VCaP (cell line): Measurements from ENCODE around the gene LHX3.

Source experiments
- H3K27ac ChIP-seq: fragments of 450-650 bp; 2 replicates; pipeline ENCODE4 v1.5.1; 2017
- TF ChIP-seq, protein P1 (sequence below): fragments of 450-650 bp; conservative IDR thresholded peaks from 2 replicates; pipeline ENCODE4 v1.5.1; 2017; ENCODE audit warnings: mild to moderate bottlenecking, moderate library complexity

Gene LHX3

DNA sequence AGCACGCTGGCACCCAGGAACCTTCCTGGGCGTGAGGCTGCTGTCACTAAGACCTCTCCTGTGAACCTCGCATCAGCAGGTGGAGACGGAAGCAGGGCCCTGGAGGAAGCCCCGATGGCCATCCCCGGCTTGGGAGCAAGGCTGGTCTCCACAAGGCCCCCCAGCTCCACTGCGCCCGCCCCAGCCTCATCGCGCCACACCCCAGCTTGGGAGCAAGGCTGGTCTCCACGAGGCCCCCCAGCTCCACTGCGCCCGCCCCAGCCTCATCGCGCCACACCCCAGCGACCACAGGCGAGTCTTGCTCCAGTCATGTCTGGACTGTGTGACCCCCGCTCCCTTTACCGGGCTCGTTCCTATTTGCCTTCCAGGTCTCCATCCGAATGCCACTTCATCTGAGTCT is 29.7 kb upstream of the LHX3 start:
- TF ChIP-seq, protein P1, sequence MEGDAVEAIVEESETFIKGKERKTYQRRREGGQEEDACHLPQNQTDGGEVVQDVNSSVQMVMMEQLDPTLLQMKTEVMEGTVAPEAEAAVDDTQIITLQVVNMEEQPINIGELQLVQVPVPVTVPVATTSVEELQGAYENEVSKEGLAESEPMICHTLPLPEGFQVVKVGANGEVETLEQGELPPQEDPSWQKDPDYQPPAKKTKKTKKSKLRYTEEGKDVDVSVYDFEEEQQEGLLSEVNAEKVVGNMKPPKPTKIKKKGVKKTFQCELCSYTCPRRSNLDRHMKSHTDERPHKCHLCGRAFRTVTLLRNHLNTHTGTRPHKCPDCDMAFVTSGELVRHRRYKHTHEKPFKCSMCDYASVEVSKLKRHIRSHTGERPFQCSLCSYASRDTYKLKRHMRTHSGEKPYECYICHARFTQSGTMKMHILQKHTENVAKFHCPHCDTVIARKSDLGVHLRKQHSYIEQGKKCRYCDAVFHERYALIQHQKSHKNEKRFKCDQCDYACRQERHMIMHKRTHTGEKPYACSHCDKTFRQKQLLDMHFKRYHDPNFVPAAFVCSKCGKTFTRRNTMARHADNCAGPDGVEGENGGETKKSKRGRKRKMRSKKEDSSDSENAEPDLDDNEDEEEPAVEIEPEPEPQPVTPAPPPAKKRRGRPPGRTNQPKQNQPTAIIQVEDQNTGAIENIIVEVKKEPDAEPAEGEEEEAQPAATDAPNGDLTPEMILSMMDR = no peak
- H3K27ac ChIP-seq = no peak overlapping the region

DNA sequence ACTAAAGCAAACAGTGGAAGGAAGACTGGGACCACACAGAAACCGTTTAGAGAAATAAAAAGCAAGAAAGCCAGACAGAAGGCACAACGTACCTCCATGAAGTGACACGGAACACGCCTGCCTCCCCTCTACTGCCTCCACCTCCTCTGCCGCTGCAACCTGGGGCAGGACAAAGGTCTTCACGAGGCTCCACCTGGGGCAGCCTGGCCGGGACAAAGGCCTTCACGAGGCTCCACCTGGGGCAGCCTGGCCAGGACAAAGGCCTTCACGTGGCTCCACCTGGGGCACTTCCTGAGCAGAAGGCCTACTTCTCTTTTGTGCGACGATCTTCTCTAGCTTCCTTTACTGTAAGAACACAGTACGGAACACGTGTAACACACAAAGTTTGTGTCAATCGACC is 28.9 kb upstream of the LHX3 start:
- TF ChIP-seq, protein P1 = no peak
- H3K27ac ChIP-seq = no peak overlapping the region

DNA sequence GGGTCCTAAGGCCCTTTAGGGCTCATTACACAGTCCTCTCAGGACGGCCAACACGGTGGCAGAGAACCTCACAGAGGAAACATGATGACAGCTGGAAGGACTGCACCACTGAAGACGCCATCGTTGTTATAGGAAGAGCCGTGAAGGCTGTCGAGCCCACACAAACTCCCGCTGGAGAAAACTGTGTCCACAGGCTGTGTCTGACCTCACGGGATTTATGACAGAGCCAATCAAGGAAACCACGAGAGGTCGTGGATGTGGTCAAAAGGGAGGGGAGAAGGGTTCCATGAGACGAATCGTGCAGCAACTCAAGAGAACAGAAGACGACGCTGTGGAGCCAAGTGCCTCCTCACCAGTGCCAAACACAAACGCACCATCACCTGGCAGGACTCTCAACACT is 28.5 kb upstream of the LHX3 start:
- TF ChIP-seq, protein P1 = no peak
- H3K27ac ChIP-seq = 0 out of 2 replicates have a peak overlapping the region, but pooled peaks have one; percentile 10

DNA sequence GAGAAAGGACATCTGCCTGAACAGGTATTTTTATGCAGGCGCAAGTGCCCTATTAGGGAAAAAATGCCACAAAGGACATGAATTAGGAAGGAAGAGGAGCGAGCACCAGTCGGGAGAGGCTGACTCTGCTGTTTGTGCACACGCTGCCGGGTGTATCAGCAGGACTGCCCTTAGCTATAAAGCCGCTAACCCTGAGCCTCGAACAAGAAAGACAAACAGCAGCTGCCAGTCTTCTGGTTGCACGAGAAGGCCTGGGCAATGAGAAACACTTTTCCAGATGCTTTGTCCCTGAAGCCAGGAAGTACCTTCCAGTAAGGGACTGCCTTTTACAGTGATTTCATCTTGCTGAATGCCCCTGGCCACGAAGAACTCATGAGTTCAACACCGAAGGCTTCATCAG is 28.0 kb upstream of the LHX3 start:
- peak overlapping the region; percentile 10; the same call in 1 of the 2 replicates for H3K27ac ChIP-seq
- TF ChIP-seq, protein P1 = no peak

DNA sequence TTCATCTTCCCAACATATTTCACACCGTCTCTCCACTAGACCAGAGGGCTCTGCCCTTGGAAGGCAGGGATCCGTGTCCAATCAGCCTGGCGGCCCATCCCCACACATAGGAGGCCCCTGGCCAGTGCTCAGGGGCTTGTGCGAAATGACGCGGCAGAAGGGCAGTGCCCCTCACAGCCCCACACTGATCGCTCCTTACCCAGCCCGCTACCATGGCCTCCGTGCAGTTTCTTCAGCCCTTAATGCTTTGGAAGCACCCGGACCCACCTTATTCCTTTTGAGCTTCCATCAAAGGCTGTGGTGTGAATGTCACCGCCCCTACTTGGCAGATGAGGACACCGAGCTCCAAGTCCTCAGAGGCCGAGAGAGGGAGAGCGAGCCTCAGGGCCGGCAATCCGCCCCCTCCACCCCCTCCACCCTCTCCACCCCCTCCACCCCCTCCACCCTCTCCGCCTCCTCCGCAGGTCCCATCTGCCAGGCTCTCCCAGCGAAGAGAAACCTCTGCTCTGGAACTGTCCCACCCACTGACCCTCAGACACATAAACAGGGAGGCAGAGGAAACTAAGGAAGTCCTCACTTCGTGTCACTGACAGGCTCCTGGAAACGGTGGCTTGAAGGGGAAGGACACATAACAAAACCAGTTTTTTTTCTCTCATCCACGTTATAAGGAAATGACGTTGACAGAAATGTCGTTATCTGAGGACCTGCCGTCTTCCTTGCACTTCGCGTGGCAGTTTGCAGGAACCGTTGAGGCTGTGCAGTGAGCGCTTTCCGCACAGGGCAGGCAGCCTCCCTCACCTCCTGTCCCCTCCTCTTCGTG is 26.8 kb upstream of the LHX3 start:
- peak overlapping the region; percentile 77 for H3K27ac ChIP-seq
- TF ChIP-seq, protein P1 = no peak

DNA sequence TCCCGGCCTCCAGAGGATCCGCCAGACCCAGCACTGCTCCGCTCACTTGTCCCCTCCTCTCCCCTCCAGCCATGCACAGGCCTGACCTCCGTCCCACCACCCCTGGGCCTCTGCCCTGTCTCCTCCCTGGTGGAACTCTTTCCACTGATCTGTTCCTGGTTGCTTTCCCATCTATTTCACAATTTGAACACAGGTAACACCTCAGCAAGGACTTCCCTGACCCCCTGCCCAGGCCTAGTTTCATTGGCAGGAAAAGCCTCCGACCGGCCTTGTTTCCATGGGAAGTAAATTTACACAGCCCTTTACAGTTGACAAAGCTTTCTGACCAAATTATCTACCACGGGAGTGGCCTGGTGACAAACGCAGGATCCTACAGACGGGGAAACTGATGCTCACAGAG is 25.8 kb upstream of the LHX3 start:
- H3K27ac ChIP-seq = peak overlapping the region; percentile 77
- TF ChIP-seq, protein P1 = no peak

DNA sequence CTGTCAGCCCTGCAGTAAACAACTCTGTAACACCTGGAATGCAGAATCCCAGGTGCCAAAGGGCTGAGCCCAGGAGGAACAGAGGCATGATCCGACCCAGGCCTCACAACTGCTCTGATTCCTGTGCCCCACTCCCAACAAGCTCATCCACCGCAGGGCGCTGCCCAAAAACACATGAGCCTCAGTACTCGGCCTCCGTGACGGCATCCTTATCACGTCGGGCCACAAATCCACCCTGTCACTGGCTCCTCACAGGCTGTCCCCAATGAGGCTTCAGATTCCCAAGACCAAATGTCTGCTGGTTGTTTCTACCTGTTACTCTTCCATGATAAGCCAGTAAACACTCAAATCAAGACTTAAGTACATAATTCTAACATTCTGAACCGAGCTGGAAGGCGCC is 25.4 kb upstream of the LHX3 start:
- TF ChIP-seq, protein P1 = no peak
- peak overlapping the region; percentile 77 for H3K27ac ChIP-seq
